HG03064 (cell line): ENCODE data around the gene KBTBD2.
"Not testable (repeated sequence)": the region's sequence is repeated elsewhere in the genome, so short reads cannot be mapped to it uniquely, and the experiment has no call there.

ENCODE experiments used
- ATAC-seq: cut with Tn5 transposase; IDR thresholded peaks from one replicate; pipeline ENCODE4 v1.9.1; 2021; ENCODE audit warnings: low read depth; ENCODE audit not compliant: unreplicated experiment

KBTBD2 gene

DNA sequence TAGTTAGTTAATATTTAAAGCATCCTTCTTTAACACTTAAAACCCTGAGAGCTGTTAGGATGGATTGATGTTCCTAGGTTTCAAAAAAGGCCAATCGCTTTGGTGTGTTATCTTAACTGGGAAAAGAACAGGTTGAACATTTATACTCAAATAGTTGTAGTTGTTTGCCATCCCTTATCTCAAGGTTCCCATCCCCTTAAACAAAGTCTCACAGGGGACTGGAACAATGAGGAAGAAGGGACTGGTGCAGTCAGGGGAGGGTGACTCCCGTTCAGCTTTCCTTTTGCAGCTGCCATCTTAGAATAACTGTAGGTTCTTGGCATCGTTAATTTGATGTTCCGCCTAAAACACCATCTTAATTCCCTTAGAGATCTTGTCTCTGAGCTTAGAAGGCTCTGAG lies 2.6 kb upstream of the KBTBD2 start:
- no peak for ATAC-seq

GRCh38 chr7:32893722-32894121 lies 2.2 kb upstream of the KBTBD2 start:
- no peak for ATAC-seq

DNA sequence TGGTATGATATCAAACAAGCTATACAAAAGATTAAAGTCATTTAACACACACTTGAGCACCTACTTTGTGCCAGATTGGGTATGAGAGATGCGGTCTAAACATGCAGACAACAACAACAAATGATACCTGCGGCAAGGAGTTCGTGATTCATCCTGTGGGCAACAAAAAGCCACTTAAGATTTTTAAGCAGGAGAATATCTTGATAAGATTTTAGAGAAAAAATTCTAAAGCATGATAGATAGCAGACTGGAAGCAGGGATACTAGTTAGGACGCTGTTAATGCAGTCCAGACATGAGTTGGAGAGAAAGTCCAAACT lies 1.6 kb upstream of the KBTBD2 start:
- ATAC-seq, result no peak

DNA sequence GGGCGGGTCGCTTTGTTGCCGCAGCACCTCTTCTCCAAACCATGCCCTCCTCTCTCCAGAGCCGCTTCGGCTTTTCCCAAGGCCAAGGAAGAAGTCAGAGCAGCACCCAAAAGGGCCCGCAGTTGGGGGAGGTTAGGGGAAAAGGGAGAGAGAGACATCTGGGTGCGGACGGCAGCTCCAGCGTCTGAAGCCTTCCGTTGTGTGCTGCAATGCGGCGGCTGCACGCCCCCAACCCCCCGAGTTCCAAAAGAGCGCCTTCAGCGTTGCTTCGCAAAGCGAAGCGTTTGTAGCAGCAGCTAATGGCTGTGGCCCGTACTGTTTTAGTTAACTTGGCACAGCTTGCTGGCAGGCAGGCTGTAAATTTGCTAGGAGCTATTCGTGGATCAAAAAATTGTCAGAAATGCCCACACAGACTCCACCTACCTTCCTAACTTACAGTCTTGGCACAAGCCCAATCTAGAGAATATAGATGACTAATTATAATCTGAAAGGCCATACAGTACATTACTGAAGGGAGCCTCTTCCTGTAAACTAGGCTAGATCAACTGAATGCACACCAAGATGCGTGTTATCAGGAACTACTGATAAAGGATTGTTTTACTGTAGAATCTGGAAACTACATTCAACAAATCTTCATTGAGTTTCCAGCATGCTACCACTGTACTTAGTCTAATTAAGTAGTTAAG lies 1.1 kb upstream of the KBTBD2 start:
- no peak for ATAC-seq

- ATAC-seq, result peak; percentile 49
These were observed 400 bp upstream of the KBTBD2 start for GRCh38 chr7:32891800-32892520.

- ATAC-seq, result no peak
These were observed 842 bp downstream of the KBTBD2 start for GRCh38 chr7:32890793-32891042.

- ATAC-seq, result peak; percentile 39
These were observed 1.4 kb downstream of the KBTBD2 start for GRCh38 chr7:32890010-32890792.

GRCh38 chr7:32888505-32888904 lies 3.1 kb downstream of the KBTBD2 start:
- no peak for ATAC-seq

DNA sequence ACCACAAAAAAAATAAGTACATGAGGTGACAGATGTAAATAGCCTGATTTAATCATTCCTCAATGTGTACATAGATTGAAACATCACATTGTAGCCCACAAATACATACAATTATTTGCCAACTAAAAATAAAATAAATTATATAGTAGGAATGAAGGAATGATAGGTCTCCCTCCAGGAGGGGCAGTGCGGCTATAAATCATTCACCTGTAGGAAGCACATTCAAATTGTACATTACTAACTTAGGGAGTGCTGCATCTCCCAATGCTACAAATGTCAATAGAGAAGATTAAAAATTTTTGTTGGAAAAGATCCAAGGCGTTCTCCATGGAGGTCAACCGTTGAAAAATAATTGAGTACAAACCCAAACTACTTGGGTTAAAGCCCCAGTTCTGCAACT lies 4.2 kb downstream of the KBTBD2 start:
- no peak for ATAC-seq

DNA sequence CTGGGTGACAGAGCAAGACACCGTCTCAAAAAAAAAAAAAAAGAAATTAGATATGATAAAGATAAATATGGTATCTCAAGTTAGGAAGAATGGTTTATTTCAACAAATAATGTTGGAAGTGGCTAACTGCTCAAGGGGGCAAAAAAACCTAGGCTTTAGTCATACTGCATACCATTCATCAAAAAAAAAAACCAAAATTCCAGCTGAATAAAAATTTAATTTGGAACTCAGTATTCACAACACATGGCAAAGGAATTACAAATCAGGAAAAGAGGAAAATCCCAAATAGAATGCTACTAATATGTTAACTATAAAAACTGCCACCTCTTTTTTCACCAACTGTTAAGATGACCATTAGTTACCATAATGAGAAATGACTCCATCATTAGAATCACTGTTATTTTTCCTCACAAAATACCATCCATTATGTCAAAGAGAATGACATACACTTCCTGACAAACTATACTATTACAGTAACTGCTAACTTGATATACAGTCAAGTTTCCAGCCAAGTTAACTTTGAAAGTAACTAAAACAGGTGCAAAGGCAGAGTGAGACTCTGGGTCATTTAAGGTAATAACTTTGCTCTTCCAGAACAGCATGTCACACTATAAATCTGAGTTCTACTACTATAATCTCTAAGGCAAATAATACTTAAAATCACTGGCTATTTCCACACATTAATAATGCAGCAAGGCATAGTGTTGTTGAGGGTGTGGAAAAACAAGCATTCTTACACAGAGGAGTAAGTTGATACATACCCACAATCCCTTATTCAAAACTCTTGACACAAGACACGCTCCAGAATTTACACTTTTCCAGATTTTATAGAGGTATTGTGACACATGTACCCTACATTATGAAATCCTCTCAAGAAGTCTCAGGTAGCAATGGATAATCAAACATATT lies 10.2 kb downstream of the KBTBD2 start:
- ATAC-seq, result no peak

- ATAC-seq, result no peak
These were observed 12.1 kb downstream of the KBTBD2 start for GRCh38 chr7:32879460-32879859.

- not testable (repeated sequence) for ATAC-seq
These were observed 13.5 kb downstream of the KBTBD2 start for GRCh38 chr7:32878023-32878422.

DNA sequence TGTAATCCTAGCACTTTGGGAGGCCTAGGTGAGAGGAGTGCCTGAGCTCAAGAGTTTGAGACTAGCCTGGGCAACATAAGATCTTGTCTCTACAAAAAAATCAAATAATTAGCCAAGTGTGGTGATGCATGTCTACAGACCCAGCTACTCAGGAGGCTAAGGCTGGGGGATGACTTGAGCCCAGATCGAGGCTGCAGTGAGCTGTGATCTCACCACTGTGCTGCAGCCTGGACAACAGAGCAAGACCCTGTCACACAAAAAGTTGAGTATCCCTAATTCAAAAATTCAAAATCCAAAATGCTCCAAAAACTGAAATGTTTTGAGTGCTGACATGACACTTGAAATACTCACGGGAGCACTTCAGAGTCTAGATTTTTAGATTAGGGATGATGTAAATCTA lies 19.1 kb downstream of the KBTBD2 start:
- no peak for ATAC-seq

GRCh38 chr7:32871624-32872371 lies 19.8 kb downstream of the KBTBD2 start:
- peak; percentile 56 for ATAC-seq

GRCh38 chr7:32870298-32870697 lies 21.3 kb downstream of the KBTBD2 start:
- no peak for ATAC-seq

- ATAC-seq, result no peak
These were observed 21.8 kb downstream of the KBTBD2 start for GRCh38 chr7:32869716-32870115.

GRCh38 chr7:32868116-32868515 lies 23.4 kb downstream of the KBTBD2 start:
- no peak for ATAC-seq

GRCh38 chr7:32865448-32866030 lies 26.0 kb downstream of the KBTBD2 start:
- no peak for ATAC-seq

- not testable (repeated sequence) for ATAC-seq
These were observed 27.7 kb downstream of the KBTBD2 start for GRCh38 chr7:32863872-32864271.

DNA sequence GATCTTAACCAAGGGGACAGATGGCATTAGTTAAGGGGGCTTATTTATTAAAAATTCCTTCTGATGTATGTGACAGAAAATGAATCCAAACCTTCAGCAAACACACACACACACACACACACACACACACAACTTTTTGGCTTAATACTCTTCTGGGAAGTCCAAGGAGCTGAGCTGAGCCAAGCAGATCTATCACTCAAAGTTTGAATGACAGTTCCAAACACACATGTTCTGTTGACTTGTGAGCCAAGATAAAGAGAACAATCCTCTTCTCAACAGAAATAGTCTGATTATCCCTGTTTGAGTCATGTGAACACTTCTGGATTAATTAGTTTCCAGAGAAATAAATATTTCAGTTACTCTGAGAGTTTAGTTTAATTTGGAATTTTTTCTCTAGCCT lies 31.5 kb downstream of the KBTBD2 start:
- ATAC-seq, result no peak
